CD4-positive, alpha-beta T cell (primary cell): ENCODE results near the gene PPP6R3. TPM values are rescaled to one million over a fixed set of nuclear protein-coding genes. Genes with fewer than 3 reads are reported as not detected.

ENCODE experiments used
- ATAC-seq: fragments of 200-7000 bp; cut with Tn5 transposase; one replicate; pipeline ENCODE4 v1.10.0; 2022; ENCODE audit warnings: mild to moderate bottlenecking; ENCODE audit not compliant: poor library complexity
- CTCF ChIA-PET: fragments of 350-600 bp; sonication (Branson Sonifier 250); formaldehyde crosslinking; loops from one replicate; lab custom pipeline; 2021; ENCODE audit warnings: antibody characterized with exemption, inconsistent platforms; lab: Charles Lee
- POLR2A ChIA-PET: fragments of 350-600 bp; sonication (Branson Sonifier 250); formaldehyde crosslinking; loops from one replicate; lab custom pipeline; 2021; ENCODE audit warnings: antibody characterized with exemption, inconsistent platforms; lab: Charles Lee
- DNase-seq, 14 experiments: peaks; one replicate each; pipeline ENCODE4 v3.0.0-alpha.2; 2013 to 2020; ENCODE audit warnings: mixed read lengths in 2 of 14
- H3K27ac ChIP-seq, 2 donors: one replicate each; pipeline versions ENCODE4 v1.5.1 to v1.7.0; 2013; ENCODE audit warnings: low read length in 2 of 2, low read depth in 1 of 2, mild to moderate bottlenecking in 1 of 2
- H3K27me3 ChIP-seq, 2 experiments: 1 replicate in 1 of 2; 2 replicates in 1 of 2; pipeline versions ENCODE4 v1.6.1 to v1.7.0; 2013; ENCODE audit warnings: low read length in 2 of 2, control low read depth in 1 of 2, mild to moderate bottlenecking in 1 of 2, moderate library complexity in 1 of 2; ENCODE audit not compliant: insufficient read depth in 2 of 2, control insufficient read depth in 1 of 2
- H3K36me3 ChIP-seq: one replicate; pipeline ENCODE4 v1.6.1; 2013; ENCODE audit warnings: low read length, control low read depth; ENCODE audit not compliant: insufficient read depth
- H3K4me1 ChIP-seq: one replicate; pipeline ENCODE4 v1.6.1; 2013; ENCODE audit warnings: low read length, control low read depth; ENCODE audit not compliant: insufficient read depth
- H3K4me3 ChIP-seq: one replicate; pipeline ENCODE4 v1.5.1; 2013; ENCODE audit warnings: mild to moderate bottlenecking, low read length, moderate library complexity
- H3K9me3 ChIP-seq, 2 experiments: 1 replicate in 1 of 2; 2 replicates in 1 of 2; pipeline versions ENCODE4 v1.6.1 to v1.7.0; 2013; ENCODE audit warnings: low read length in 2 of 2, mild to moderate bottlenecking in 2 of 2, control low read depth in 1 of 2, moderate library complexity in 1 of 2; ENCODE audit not compliant: control insufficient read depth in 1 of 2, insufficient read depth in 1 of 2
- H3K27ac Mint-ChIP-seq: one replicate; pipeline ENCODE4 v1.8.0; 2020; ENCODE audit warnings: mixed read lengths
- H3K27me3 Mint-ChIP-seq: one replicate; pipeline ENCODE4 v1.8.0; 2021; ENCODE audit warnings: mixed read lengths
- H3K36me3 Mint-ChIP-seq: one replicate; pipeline ENCODE4 v1.8.0; 2021; ENCODE audit warnings: low read depth, mixed read lengths
- H3K4me1 Mint-ChIP-seq: one replicate; pipeline ENCODE4 v1.8.0; 2021; ENCODE audit warnings: low read depth, mixed read lengths
- H3K4me3 Mint-ChIP-seq: one replicate; pipeline ENCODE4 v1.8.0; 2020; ENCODE audit warnings: mild to moderate bottlenecking, mixed read lengths
- H3K9me3 Mint-ChIP-seq: one replicate; pipeline ENCODE4 v1.8.0; 2020; ENCODE audit warnings: mixed read lengths
- CTCF ChIP-seq: fragments of 200-600 bp; IDR thresholded peaks from one replicate; pipeline ENCODE4 v1.8.0; 2022; ENCODE audit warnings: antibody characterized with exemption, mild to moderate bottlenecking
- intact Hi-C, 2 experiments: fragments of 100-400 bp; cut with DNase I in 1 of 2; cut with micrococcal nuclease in 1 of 2; formaldehyde crosslinking; loops; one replicate each; pipeline versions ENCODE4 v1.15.1 to v1.9.0; 2023 to 2025; cut with DNase I, micrococcal nuclease
- total RNA-seq, 174 experiments: library from RNA in 2 of 174; stranded (reverse) in 2 of 174; gene quantifications; one replicate each; pipeline ENCODE4 v1.2.3 and lab custom pipeline; 2021 to 2026

PPP6R3 gene
- total RNA-seq, 2 experiments from 2014 or later = 108 to 109 TPM

- intact Hi-C loops = loop anchor here in 1 of 2 experiments (10.0 kb wide), 1 partner anchor 256 kb away; no protein-coding TSS in a partner anchor
- H3K36me3 ChIP-seq = peaks cover 84% of the 10 kb centered on the region
- ATAC-seq = no peak
- H3K27me3 ChIP-seq = no peaks in the 10 kb centered on the region
- Mint-ChIP-seq H3K27ac (no peak overlapping the region), H3K9me3 (no peaks in the 10 kb centered on the region), H3K4me3 (no peak overlapping the region), H3K36me3 (peaks cover 95% of the 10 kb centered on the region), H3K27me3 (no peaks in the 10 kb centered on the region), H3K4me1 (no peaks in the 10 kb centered on the region)
- no peak for DNase-seq
- H3K4me3 ChIP-seq = no peak overlapping the region
- H3K9me3 ChIP-seq = no peaks in the 10 kb centered on the region
- no peak overlapping the region for H3K27ac ChIP-seq
- no peak for TF ChIP-seq CTCF
- H3K4me1 ChIP-seq = no peaks in the 10 kb centered on the region
- POLR2A ChIA-PET = no interaction called here
- CTCF ChIA-PET = interaction anchor here (0.9 kb wide), 1 partner anchor 15 kb away, joined by 3 read pairs; no protein-coding TSS in a partner anchor
Measured at GRCh38 chr11:68598816-68599653, 138.5 kb downstream of the PPP6R3 start.

GRCh38 chr11:68601147-68601546, 140.6 kb downstream of the PPP6R3 start:
- H3K36me3 Mint-ChIP-seq = peaks cover 99% of the 10 kb centered on the region
- no peak overlapping the region for H3K4me3 Mint-ChIP-seq
- Histone ChIP-seq H3K9me3 (no peaks in the 10 kb centered on the region), H3K27me3 (no peaks in the 10 kb centered on the region), H3K36me3 (peaks cover 97% of the 10 kb centered on the region), H3K4me1 (no peaks in the 10 kb centered on the region), H3K4me3 (no peak overlapping the region), H3K27ac (no peak overlapping the region)
- TF ChIP-seq CTCF = no peak
- H3K4me1 Mint-ChIP-seq = no peaks in the 10 kb centered on the region
- POLR2A ChIA-PET = no interaction called here
- no peak overlapping the region for H3K27ac Mint-ChIP-seq
- H3K27me3 Mint-ChIP-seq = no peaks in the 10 kb centered on the region
- no peaks in the 10 kb centered on the region for H3K9me3 Mint-ChIP-seq
- intact Hi-C loops = no loop called here
- CTCF ChIA-PET = no interaction called here
- ATAC-seq (no peak), DNase-seq (no peak)

DNA sequence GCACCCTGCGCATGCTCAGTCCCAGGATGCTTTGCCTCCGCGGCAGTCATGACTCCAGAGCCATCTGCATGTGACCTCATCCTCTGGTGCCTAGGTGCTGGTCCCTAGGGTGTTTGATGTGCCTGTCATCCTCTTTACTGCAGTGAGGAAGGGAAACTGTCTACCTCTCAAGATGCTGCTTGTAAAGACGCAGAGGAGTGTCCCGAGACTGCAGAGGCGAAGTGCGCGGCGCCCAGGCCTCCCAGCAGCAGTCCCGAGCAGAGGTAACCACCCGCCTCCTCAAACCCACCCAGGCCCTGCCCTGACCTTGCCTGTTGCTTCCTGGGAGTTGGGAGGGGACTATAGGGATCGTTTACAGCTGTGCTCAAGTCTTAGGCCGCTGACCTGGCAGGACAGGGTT, 149.2 kb downstream of the PPP6R3 start:
- DNase-seq (no peak), ATAC-seq (no peak)
- no peaks in the 10 kb centered on the region for H3K27me3 ChIP-seq
- H3K27ac ChIP-seq = no peak overlapping the region
- intact Hi-C loops = loop anchor here in 1 of 2 experiments (10.0 kb wide), 1 partner anchor 235 kb away; the partner anchor contains the start of gene CPT1A
- no peaks in the 10 kb centered on the region for H3K4me1 ChIP-seq
- H3K4me3 ChIP-seq = no peak overlapping the region
- no peak overlapping the region for H3K4me3 Mint-ChIP-seq
- no peaks in the 10 kb centered on the region for H3K27me3 Mint-ChIP-seq
- H3K4me1 Mint-ChIP-seq = no peaks in the 10 kb centered on the region
- no peak overlapping the region for H3K27ac Mint-ChIP-seq
- ChIA-PET POLR2A (no interaction called here), CTCF (no interaction called here)
- peaks cover 95% of the 10 kb centered on the region for H3K36me3 ChIP-seq
- no peaks in the 10 kb centered on the region for H3K9me3 ChIP-seq
- peaks cover 99% of the 10 kb centered on the region for H3K36me3 Mint-ChIP-seq
- no peaks in the 10 kb centered on the region for H3K9me3 Mint-ChIP-seq
- no peak for TF ChIP-seq CTCF
